GM10248 (cell line): Measurements from ENCODE around the gene COL17A1.

ENCODE experiments used
- CTCF ChIA-PET: fragments of 300-600 bp; sonication (Branson Sonifier 250); formaldehyde crosslinking; extraction: SDS; loops from one replicate; lab custom pipeline; 2021; ENCODE audit warnings: antibody characterized with exemption; lab: Yijun Ruan, JAX
- POLR2A ChIA-PET: fragments of 350-650 bp; sonication (Branson Sonifier 250); formaldehyde crosslinking; extraction: SDS; loops from one replicate; lab custom pipeline; 2020; ENCODE audit warnings: antibody characterized with exemption; lab: Yijun Ruan, JAX
- DNase-seq: peaks from one replicate; pipeline ENCODE4 v3.0.0; 2012; ENCODE audit errors: extremely low spot score
- TF ChIP-seq, protein P1 (sequence below): IDR thresholded peaks from 2 replicates; pipeline ENCODE4 v1.5.1; 2012; ENCODE audit warnings: mild to moderate bottlenecking, low read depth; ENCODE audit errors: extremely low read depth, missing control alignments, control extremely low read depth

The COL17A1 gene

GRCh38 chr10:104065748-104066147 is 19.9 kb downstream of the COL17A1 start:
- TF ChIP-seq, protein P1, sequence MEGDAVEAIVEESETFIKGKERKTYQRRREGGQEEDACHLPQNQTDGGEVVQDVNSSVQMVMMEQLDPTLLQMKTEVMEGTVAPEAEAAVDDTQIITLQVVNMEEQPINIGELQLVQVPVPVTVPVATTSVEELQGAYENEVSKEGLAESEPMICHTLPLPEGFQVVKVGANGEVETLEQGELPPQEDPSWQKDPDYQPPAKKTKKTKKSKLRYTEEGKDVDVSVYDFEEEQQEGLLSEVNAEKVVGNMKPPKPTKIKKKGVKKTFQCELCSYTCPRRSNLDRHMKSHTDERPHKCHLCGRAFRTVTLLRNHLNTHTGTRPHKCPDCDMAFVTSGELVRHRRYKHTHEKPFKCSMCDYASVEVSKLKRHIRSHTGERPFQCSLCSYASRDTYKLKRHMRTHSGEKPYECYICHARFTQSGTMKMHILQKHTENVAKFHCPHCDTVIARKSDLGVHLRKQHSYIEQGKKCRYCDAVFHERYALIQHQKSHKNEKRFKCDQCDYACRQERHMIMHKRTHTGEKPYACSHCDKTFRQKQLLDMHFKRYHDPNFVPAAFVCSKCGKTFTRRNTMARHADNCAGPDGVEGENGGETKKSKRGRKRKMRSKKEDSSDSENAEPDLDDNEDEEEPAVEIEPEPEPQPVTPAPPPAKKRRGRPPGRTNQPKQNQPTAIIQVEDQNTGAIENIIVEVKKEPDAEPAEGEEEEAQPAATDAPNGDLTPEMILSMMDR: no peak
- no peak for DNase-seq
- POLR2A ChIA-PET: no interaction called here
- CTCF ChIA-PET: interaction anchor here (1.4 kb wide), 2 partner anchors 10 to 353 kb away, joined by 3 to 4 read pairs; no protein-coding TSS in a partner anchor

GRCh38 chr10:104061196-104061595 is 24.5 kb downstream of the COL17A1 start:
- TF ChIP-seq, protein P1: no peak
- ChIA-PET POLR2A (no interaction called here), CTCF (interaction anchor here (3.6 kb wide), 1 partner anchor 11 kb away, joined by 14 read pairs; no protein-coding TSS in a partner anchor)
- DNase-seq: no peak

GRCh38 chr10:104059364-104059763 is 26.3 kb downstream of the COL17A1 start:
- DNase-seq: no peak
- TF ChIP-seq, protein P1: no peak
- POLR2A ChIA-PET: no interaction called here
- CTCF ChIA-PET: interaction anchor here (3.6 kb wide), 1 partner anchor 12 kb away, joined by 14 read pairs; no protein-coding TSS in a partner anchor

DNA sequence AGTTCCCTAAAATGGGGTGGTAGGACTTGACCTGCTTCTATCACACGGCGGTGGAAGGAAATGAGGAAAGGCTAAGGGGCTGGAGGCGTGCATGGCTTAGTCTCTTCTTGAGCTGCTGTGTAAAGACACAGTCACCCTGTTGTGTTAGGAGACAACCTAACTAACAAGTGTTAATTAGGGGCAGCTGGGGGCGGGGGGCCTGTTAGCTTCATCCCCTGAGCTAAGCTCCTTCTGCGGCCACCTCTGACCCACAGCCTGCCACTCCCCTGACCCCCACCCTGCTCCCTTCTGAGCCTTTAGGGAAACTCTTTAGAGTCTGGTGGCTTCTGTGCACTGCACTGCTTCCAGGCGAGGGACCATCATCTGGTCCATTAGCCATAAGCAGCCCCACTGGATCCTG is 28.0 kb downstream of the COL17A1 start:
- ChIA-PET CTCF (interaction anchor here (1.3 to 3.6 kb wide), 2 partner anchors 14 to 15 kb away, joined by 5 to 14 read pairs; no protein-coding TSS in a partner anchor), POLR2A (no interaction called here)
- TF ChIP-seq, protein P1: no peak
- DNase-seq: no peak

GRCh38 chr10:104056619-104057273 is 28.9 kb downstream of the COL17A1 start:
- DNase-seq: no peak
- ChIA-PET CTCF (interaction anchor here (1.2 to 1.3 kb wide), 2 partner anchors 9 to 16 kb away, joined by 3 to 5 read pairs; no protein-coding TSS in a partner anchor), POLR2A (no interaction called here)
- TF ChIP-seq, protein P1: no peak

DNA sequence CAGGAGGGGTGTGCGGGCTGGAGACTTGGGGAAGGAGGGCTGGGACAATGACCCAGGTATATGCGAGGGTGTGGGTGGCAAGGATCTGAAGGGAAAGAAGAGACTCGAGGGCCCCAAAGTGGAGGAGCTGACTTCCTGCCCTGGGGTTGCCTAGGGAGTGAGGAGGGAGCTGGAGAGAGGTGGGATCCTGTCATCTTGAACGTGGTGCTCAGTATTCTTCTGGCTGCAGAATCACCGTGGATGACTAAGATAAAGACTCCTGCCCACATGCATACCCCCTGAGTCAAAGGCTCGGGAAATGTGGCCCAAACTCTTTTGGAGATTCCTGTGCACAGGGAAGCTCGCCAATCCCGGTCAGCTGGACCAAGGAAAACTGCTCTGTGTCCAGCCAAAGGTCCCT is 31.2 kb downstream of the COL17A1 start:
- no peak for DNase-seq

More for the DNA sequence above, 31.2 kb downstream of the COL17A1 start:
- ChIA-PET POLR2A (no interaction called here), CTCF (interaction anchor here (1.2 kb wide), 1 partner anchor 9 kb away, joined by 3 read pairs; no protein-coding TSS in a partner anchor)
- TF ChIP-seq, protein P1: no peak
